Activated naive CD4-positive, alpha-beta T cell treated with anti-CD3 and anti-CD28 coated beads, Interleukin-2, amount 50 U/mL, for 72 hours (primary cell): ENCODE measurements around the gene OR2C3. TPM values are rescaled to one million over a fixed set of nuclear protein-coding genes. Genes with fewer than 3 reads are reported as not detected.

Experiments used
- ATAC-seq, 2 donors: fragments of 150-1000 bp; cut with Tn5 transposase; 2 replicates each; pipeline ENCODE4 v1.10.0; 2021; ENCODE audit warnings: mild to moderate bottlenecking in 2 of 2, moderate library complexity in 2 of 2
- DNase-seq, 2 donors: peaks; one replicate each; pipeline ENCODE4 v3.0.0; 2021 to 2022; ENCODE audit warnings: low spot score in 2 of 2
- H3K27ac Mint-ChIP-seq, 2 donors: one replicate each; pipeline ENCODE4 v1.8.0; 2022; ENCODE audit warnings: mild to moderate bottlenecking in 2 of 2, mixed read lengths in 2 of 2
- H3K36me3 Mint-ChIP-seq, 2 donors: one replicate each; pipeline ENCODE4 v1.8.0; 2022; ENCODE audit warnings: mixed read lengths in 2 of 2
- H3K9me3 Mint-ChIP-seq, 2 donors: one replicate each; pipeline ENCODE4 v1.8.0; 2022; ENCODE audit warnings: mixed read lengths in 2 of 2
- total RNA-seq, 2 donors: library from RNA; stranded (reverse); gene quantifications; one replicate each; pipeline ENCODE4 v1.2.3, GENCODE V29; 2022

The OR2C3 gene
- total RNA-seq, result not detected

DNA sequence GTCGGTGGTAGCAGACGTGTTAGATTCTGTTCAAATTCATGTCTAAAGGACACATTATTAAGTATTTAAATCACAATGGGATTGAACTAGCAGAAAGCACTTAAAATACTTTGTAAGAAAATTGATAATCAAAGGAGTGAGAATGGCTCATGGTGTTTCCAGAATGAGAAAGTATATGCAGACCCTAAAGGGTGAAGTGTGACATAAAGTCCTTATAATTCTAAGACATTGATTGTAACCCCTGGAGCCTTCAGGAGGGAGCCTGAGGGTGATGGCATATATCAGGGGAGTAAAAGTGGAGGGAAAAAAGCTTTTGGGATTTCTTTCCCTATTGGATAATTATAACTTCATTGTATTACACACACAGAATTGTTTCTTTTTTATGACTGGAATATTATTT is at the start of gene OR2C3:
OR2C3 (minus strand) TSS at position 101 of the 400 bp plus-strand sequence. CDS start 3,929 bp downstream, outside the sequence.
- DNase-seq (no peak), ATAC-seq (no peak)
- H3K27ac Mint-ChIP-seq, result no peak within 1 kb of the TSS
- no peaks in the 10 kb centered on the region for H3K9me3 Mint-ChIP-seq
- peaks cover 0 to 5% of the 10 kb centered on the region in 2 donors for H3K36me3 Mint-ChIP-seq

DNA sequence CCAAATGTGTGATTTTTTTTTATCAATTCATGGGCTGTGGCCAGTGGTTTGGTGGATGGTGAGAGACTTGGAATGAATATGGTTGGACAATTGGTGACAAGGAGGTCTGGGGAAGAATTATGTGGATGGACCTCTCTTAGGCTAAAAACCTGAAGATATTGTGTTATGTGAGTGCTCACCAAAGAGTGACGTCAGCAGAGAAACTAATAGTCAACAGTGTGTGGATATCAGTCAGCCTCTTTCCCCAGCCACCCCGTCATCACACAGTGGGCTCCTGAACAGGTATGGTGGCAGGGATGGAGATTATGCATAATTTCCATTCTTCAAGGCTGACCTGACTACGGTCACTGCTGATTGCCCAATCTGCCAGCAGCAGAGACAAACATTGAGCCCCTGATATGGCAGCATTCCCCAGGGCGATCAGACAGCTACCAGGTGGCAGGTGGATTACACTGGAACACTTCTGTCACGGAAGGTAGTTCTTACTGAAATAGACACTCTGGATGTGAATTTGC is 42.8 kb upstream of the OR2C3 start:
- ATAC-seq (no peak), DNase-seq (no peak)
- no peaks in the 10 kb centered on the region for H3K36me3 Mint-ChIP-seq
- no peaks in the 10 kb centered on the region for H3K9me3 Mint-ChIP-seq
- no peak overlapping the region for H3K27ac Mint-ChIP-seq

DNA sequence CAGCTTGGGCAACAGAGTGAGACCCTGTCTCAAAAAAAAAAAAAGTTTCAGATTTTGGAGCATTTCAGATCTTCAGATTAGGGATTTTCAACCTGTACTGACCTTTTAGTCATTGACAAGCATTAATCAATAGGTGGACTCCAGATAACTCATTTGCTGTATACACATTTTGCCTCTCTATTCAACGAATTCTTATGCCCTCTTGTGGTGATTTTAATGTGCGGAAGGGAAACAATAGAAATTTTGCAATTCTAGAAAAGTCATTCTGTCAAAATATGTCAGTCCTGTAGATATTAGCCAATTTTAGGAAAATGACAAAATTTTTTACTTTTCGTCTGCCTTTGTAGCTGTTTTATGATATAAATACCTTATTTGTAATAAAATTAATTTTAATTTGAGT is 40.3 kb upstream of the OR2C3 start:
- DNase-seq (no peak), ATAC-seq (peak in 1 of 2 donors; percentile 22)
- Mint-ChIP-seq H3K9me3 (peaks cover 0 to 5% of the 10 kb centered on the region in 2 donors), H3K36me3 (peaks cover 5 to 6% of the 10 kb centered on the region in 2 donors), H3K27ac (no peak overlapping the region)

DNA sequence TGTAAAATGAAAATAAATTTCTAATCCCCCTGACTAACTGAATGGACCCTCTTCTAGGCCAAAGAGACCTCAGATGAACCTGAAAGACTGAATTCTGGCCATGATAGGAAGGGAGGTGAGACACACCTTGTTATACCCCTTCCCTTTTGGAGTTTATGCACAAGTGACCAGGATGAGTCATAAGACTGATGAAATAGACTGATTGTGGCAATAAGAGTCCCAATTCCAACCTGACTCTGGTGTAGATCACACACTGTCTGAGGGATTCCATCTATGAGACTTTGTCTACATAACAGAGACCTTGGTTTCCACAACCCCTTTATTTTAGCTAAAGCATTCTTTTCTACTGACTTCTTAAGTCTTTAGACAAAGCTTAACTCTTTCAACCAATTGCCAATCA is 38.4 kb upstream of the OR2C3 start:
- peaks cover 9 to 17% of the 10 kb centered on the region in 2 donors for H3K9me3 Mint-ChIP-seq
- H3K27ac Mint-ChIP-seq, result no peak overlapping the region
- ATAC-seq, result no peak
- DNase-seq, result no peak
- H3K36me3 Mint-ChIP-seq, result peaks cover 10 to 17% of the 10 kb centered on the region in 2 donors

DNA sequence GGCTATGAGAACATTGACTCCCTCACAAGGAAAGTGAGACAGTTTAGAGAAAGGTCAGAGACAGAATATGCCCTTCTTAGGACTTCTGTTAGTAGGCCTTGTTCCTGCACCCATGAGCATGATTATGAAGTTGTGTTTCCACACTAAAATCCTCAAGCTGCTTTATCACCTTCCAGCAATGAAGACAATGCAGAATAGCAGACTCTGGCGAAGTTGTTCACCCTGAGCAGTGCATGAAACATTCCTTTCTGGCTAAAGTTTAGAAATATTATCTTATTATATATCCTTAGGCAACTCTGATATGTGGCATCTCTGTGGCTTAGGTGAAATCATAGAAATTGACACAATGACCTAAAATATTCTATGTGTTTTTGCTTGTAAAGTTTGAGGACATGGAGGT is 38.0 kb upstream of the OR2C3 start:
- Mint-ChIP-seq H3K36me3 (peaks cover 10 to 17% of the 10 kb centered on the region in 2 donors), H3K27ac (no peak overlapping the region), H3K9me3 (peaks cover 9 to 19% of the 10 kb centered on the region in 2 donors)
- no peak for ATAC-seq
- no peak for DNase-seq

DNA sequence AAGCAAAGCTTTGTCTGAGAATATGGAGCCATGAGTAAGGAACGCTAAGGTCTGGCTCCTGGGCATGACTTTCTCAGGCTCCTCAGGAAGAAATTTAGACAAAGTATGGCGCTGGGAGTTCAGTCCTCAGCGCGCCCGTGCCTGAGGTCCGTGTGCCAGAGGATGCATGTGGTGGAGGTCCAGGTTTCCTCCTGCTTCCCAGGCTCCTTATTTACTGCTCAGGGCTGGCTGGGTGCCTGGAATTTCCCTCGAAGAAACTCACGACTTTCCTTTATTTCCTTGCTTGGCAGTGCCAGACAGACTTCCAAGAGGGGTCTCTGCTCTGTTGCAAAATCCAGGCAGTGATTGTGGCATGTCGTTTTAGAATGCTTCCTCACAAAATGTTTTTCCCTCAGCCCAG is 26.0 kb upstream of the OR2C3 start:
- no peaks in the 10 kb centered on the region for H3K9me3 Mint-ChIP-seq
- H3K36me3 Mint-ChIP-seq, result no peaks in the 10 kb centered on the region
- ATAC-seq, result no peak
- DNase-seq, result no peak
- no peak overlapping the region for H3K27ac Mint-ChIP-seq

DNA sequence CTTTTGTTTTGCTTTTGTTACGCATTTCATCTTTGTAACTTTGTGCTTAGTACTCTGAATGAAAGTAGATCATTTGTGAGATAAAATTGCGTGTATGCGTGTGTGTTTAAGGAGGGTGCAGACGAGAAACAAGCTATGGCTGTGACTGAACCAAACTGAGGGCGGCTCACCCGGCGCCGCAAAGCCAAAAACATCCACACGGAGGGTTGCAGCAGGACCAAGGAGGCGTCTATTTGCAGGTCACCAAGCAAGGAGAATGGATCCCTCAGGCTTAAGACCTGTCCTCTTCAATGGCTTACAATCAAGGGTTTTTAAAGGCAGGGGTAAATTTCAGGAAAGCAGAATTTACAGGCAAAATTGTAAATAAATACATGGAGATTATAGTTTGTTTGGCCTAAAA is 25.5 kb upstream of the OR2C3 start:
- Mint-ChIP-seq H3K27ac (no peak overlapping the region), H3K36me3 (no peaks in the 10 kb centered on the region)
- ATAC-seq, result no peak

DNA sequence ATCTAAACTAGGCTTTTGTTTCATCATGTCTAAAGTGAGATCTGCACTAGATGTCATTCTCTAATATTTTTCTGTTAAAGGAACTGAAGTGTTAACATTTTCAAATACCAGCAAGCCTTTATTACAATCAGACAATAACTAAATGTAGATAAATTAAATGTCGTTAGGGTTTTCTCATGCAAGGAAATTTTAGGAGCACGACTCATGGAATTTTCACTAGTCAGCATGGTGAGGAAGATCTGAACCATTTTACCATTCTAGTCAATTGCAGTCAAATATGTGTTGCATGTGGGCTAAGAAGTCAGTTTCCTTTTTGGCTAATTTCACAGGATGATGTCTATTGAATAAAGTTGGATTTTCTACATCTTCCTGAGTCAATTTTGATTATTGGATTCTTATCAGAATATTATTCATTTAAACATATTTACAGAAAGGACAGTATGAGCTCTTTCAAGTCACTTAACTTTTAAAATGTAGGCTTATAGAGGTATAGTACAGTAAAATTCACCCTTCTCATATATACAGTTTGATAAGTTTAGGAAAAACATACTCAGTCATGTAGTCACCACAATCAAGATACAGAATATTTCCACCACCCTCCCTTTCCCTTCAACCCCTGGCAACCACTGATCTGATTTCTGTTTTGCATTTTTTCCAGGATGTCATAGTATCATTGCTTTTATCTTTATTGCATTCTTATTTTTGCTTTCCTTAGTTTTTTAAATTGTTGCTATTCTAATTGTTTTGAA is 21.9 kb upstream of the OR2C3 start:
- no peak overlapping the region for H3K27ac Mint-ChIP-seq
- DNase-seq, result no peak
- ATAC-seq, result no peak
- no peaks in the 10 kb centered on the region for H3K9me3 Mint-ChIP-seq
- H3K36me3 Mint-ChIP-seq, result no peaks in the 10 kb centered on the region

More for the DNA sequence above, 25.5 kb upstream of the OR2C3 start:
- H3K9me3 Mint-ChIP-seq, result no peaks in the 10 kb centered on the region
- DNase-seq, result no peak

DNA sequence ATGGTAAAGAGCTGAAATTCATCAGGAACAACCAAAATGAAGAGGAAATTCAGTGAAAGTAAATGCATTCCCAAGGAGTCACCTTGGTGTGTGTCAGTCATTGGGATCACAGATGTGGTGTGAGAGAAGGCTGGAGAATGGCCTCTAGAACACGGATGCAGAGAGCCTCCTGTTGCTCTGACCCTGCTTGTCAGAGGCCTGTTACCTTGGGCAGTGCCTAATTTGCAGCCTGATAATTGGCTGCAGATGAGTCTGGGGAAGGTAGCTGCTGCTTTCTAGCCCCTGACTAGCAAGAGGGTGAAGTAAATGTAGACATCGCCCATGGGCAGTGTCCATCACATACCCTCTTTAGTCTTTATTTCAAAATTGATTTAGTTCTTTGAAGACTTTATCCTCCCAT is 16.0 kb upstream of the OR2C3 start:
- DNase-seq (no peak), ATAC-seq (no peak)
- Mint-ChIP-seq H3K36me3 (no peaks in the 10 kb centered on the region), H3K9me3 (no peaks in the 10 kb centered on the region), H3K27ac (no peak overlapping the region)

DNA sequence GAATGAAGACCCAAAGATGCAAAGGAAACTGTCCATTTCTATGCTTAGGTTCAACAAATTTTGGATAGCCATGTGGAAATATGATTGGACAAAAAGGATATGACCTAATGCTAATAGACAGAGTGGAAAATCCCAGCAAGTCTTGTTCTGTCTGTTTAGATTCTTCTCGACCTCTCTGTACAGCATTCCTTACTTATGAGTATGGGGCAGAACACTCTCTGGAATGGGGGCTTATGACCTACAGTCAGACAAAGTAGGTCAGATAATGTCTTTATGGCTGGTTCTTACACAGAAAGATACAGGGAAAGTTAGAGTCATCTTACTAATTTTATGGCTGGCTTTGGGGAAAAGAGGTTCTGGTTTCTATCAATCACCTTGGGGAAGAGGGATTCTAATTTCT is 15.5 kb upstream of the OR2C3 start:
- DNase-seq (no peak), ATAC-seq (no peak)
- Mint-ChIP-seq H3K36me3 (no peaks in the 10 kb centered on the region), H3K27ac (no peak overlapping the region), H3K9me3 (no peaks in the 10 kb centered on the region)

DNA sequence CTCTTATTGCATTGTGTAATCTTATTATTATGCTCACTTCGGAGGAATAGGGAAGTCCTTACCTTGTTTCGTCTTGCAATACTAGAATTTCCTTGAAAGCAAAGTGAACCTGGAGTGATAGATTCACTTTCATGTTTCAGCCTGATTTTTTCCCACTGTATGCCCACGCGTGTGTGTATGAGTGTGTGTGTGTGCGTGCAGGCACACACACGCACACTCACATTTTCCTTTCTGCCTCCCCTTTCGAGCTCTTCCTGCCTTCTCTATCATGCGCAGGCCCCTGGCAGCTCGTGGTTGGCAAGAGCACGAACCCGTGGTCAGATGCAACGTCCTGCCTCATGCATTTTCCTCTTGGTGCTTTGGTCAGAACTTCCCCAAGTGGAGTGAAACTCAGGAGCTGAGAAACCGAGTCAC is 12.5 kb upstream of the OR2C3 start, which contains the start of gene GCSAML:
GCSAML (plus strand) TSS at position 366 of the 414 bp plus-strand sequence. CDS start 58 bp downstream, outside the sequence.
- Mint-ChIP-seq H3K9me3 (no peaks in the 10 kb centered on the region), H3K27ac (no peak within 1 kb of the TSS), H3K36me3 (no peaks in the 10 kb centered on the region)
- peak in 1 of 2 donors; percentile 53 for ATAC-seq
- DNase-seq, result no peak

DNA sequence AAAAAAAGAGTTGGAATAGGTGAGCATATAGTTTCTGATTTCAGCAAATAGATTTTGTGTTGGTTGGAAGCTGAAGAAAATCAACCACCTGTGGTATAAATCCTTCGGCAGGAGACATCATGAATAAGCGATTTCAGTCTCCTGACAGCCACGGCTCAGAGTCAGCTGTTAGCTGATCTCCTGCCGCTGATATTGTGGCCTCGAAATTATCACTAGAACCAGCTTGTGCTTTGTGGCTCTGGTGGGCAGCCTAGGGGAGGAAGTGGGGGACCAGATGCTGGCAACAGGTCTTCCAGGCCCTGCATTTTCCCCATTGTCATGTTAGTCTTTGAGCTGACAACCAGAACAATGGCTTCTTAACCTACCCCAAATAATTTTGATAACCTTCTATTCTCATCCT is 11.9 kb upstream of the OR2C3 start:
- no peaks in the 10 kb centered on the region for H3K36me3 Mint-ChIP-seq
- H3K9me3 Mint-ChIP-seq, result no peaks in the 10 kb centered on the region
- DNase-seq, result no peak
- ATAC-seq, result no peak
- H3K27ac Mint-ChIP-seq, result no peak overlapping the region

DNA sequence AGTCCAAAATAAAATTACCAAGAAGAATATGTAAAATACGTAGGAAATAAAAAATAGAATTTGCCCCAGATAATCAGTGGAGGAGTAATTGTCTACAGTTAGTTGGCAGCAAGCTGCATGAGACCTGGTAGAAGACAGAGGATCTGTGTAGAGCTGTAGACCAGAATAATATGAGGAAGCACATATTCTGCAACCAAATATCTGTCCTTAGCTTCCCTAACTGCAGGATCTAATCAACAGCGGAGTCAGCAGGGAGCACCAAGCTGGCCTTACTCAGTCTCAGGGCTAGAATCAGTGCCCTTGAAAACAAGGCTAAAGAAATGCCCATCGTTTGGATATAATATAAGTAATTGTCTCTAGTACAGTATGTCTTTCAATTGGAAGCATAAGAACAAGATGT is 6.6 kb upstream of the OR2C3 start:
- ATAC-seq (no peak), DNase-seq (no peak)
- H3K9me3 Mint-ChIP-seq, result no peaks in the 10 kb centered on the region
- no peak overlapping the region for H3K27ac Mint-ChIP-seq
- no peaks in the 10 kb centered on the region for H3K36me3 Mint-ChIP-seq

DNA sequence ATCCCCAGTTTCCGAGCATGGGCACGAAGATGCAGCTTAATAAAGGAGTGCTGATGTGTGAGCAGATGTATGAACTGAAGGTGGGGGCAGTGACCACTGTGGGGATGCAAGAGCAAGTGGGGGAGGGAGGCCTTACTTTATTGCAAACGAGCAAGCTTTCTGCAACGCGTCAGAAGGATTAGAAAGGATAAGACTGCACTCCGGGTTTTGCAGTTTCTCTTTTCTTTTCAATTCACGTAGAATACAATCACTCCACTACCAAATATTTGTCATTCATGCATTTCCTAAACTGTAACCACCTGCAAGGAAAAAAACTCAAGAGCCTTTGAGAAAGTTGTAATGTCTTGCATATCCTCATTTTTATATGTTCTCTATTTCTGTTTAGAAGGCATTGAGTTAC is 4.3 kb upstream of the OR2C3 start:
- ATAC-seq (no peak), DNase-seq (no peak)
- Mint-ChIP-seq H3K9me3 (no peaks in the 10 kb centered on the region), H3K36me3 (no peaks in the 10 kb centered on the region), H3K27ac (no peak overlapping the region)

DNA sequence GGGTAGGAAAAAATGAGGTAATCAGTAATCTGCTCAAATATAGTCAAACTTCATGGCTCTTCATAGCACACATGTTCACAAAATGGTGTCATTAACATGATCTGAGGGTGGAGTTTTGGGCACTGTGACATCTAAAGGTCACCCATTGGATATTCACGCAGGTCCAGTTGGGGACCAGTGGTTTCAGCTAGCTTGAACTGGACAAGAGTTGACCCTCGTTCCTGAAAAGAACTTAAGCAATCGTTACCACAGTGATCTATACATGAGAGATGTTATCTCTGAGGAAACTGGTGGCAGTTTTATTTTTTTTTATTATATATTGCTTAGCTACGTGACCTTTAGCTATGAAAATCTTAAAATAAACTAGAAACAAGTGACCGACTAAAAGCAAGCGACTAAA is 3.0 kb upstream of the OR2C3 start:
- no peak for ATAC-seq
- Mint-ChIP-seq H3K9me3 (no peaks in the 10 kb centered on the region), H3K36me3 (no peaks in the 10 kb centered on the region), H3K27ac (no peak overlapping the region)
- no peak for DNase-seq

DNA sequence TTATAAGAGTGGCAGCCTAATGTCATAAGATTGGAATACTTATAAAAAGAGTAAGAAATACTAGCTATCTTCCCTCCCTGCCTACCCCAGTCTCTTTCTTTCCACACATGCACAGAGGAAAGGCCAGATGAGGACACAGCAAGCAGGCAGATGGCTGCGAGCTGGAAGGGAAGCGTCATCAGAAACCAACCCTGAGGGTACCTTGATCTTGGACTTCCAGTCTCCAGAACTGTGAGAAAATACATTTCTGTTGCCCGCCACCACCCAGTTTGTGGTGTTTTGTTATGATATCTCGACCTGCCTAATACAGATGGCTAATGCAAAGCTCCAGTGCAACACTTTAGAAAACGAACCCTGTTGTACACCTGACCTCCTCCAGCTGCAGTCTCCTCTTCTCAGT is 2.3 kb upstream of the OR2C3 start:
- no peaks in the 10 kb centered on the region for H3K36me3 Mint-ChIP-seq
- no peak for DNase-seq
- no peak for ATAC-seq
- H3K9me3 Mint-ChIP-seq, result no peaks in the 10 kb centered on the region
- no peak overlapping the region for H3K27ac Mint-ChIP-seq

DNA sequence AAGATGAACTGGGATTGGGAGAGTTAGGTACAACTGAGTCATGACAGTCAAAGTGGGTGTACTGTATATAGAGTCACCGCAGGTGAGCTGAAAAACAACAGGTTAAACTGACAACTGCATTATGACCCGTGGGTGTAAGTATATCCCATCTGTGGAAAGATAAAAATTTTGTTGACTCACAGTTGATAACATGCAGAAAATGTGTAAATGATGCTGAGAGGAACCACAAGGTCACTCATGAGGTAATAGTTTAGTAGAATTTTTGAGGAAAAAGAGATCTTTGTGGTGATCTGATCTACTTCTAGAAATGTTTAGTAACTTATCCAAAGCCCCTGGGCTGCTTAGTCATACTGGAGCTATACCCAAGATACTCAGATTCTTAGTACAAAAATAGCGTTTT is 838 bp downstream of the OR2C3 start:
- H3K27ac Mint-ChIP-seq, result no peak overlapping the region
- no peak for DNase-seq
- H3K9me3 Mint-ChIP-seq, result no peaks in the 10 kb centered on the region
- ATAC-seq, result peak; percentile 14 to 80
- peaks cover 0 to 5% of the 10 kb centered on the region in 2 donors for H3K36me3 Mint-ChIP-seq

DNA sequence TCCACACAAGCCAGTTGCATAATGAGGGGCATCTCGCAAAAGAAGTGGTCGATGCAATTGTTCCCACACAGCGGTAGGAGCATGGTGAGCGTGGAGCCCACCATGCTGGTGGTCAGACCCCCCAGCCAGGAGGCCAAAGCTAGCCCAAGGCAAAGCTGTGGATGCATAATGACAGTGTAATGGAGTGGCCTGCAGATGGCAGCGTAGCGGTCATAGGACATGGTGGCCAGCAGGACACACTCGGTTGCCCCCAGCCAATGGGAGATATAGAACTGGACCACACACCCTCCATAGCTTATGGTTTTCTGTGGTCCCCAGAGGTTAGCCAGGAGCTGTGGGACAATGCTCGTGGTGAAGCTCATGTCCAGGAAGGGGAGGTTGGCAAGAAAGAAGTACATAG is 4.3 kb downstream of the OR2C3 start:
- no peak for ATAC-seq
- no peaks in the 10 kb centered on the region for H3K9me3 Mint-ChIP-seq
- DNase-seq, result no peak
- H3K27ac Mint-ChIP-seq, result no peak overlapping the region
- H3K36me3 Mint-ChIP-seq, result peaks cover 0 to 5% of the 10 kb centered on the region in 2 donors
